SK-N-SH treated with all-trans-retinoic acid at 6 μM for 48 hours (cell line): ENCODE data around the gene ISM2.

Experiments used
- ATAC-seq: fragments of 200-7000 bp; cut with Tn5 transposase; 3 replicates; pipeline ENCODE4 v1.9.1; 2020; ENCODE audit warnings: mild to moderate bottlenecking, moderate library complexity
- ARNTL ChIP-seq: fragments of 450-650 bp; formaldehyde crosslinking; IDR thresholded peaks from 2 replicates; pipeline ENCODE4 v1.5.0; 2020; ENCODE audit warnings: low read depth, mild to moderate bottlenecking, moderate library complexity, borderline replicate concordance
- BACH2 ChIP-seq: fragments of 250-450 bp; sonication (Bioruptor Pico); IDR thresholded peaks from 2 replicates; pipeline ENCODE4 v1.9.0; 2021; ENCODE audit warnings: mild to moderate bottlenecking, borderline replicate concordance
- ESRRG ChIP-seq: fragments of 250-450 bp; sonication (Bioruptor Pico); IDR thresholded peaks from 2 replicates; pipeline ENCODE4 v1.6.1; 2021; ENCODE audit warnings: mild to moderate bottlenecking
- GLIS3 ChIP-seq: fragments of 250-450 bp; sonication (Bioruptor Pico); IDR thresholded peaks from 2 replicates; pipeline ENCODE4 v1.5.0; 2020; ENCODE audit warnings: mild to moderate bottlenecking, moderate library complexity
- OSR1 ChIP-seq: fragments of 250-450 bp; sonication (Bioruptor Pico); IDR thresholded peaks from 2 replicates; pipeline ENCODE4 v1.8.0; 2022; ENCODE audit warnings: moderate library complexity, mild to moderate bottlenecking, inconsistent platforms
- PPARA ChIP-seq: fragments of 250-450 bp; sonication (Bioruptor Pico); IDR thresholded peaks from 2 replicates; pipeline ENCODE4 v1.5.0; 2020; ENCODE audit warnings: mild to moderate bottlenecking, borderline replicate concordance
- RARB ChIP-seq: fragments of 250-450 bp; sonication (Bioruptor Pico); IDR thresholded peaks from 2 replicates; pipeline ENCODE4 v1.8.0; 2021; ENCODE audit warnings: mild to moderate bottlenecking, moderate library complexity
- SNAI2 ChIP-seq: fragments of 250-450 bp; sonication (Bioruptor Pico); IDR thresholded peaks from 2 replicates; pipeline ENCODE4 v1.5.0; 2020; ENCODE audit warnings: mild to moderate bottlenecking, moderate library complexity
- TCF4 ChIP-seq: fragments of 250-450 bp; sonication (Bioruptor Pico); IDR thresholded peaks from 2 replicates; pipeline ENCODE4 v1.8.0; 2021; ENCODE audit warnings: mild to moderate bottlenecking, moderate library complexity, borderline replicate concordance
- TOX ChIP-seq: fragments of 250-450 bp; sonication (Bioruptor Pico); IDR thresholded peaks from 2 replicates; pipeline ENCODE4 v1.8.0; 2021; ENCODE audit warnings: mild to moderate bottlenecking, moderate library complexity, borderline replicate concordance
- ZC3H10 ChIP-seq: fragments of 250-450 bp; sonication (Bioruptor Pico); IDR thresholded peaks from 2 replicates; pipeline ENCODE4 v1.5.1; 2021; ENCODE audit warnings: mild to moderate bottlenecking, moderate library complexity
- ZFP3 ChIP-seq: fragments of 250-450 bp; sonication (Bioruptor Pico); IDR thresholded peaks from 2 replicates; pipeline ENCODE4 v1.5.0; 2020; ENCODE audit warnings: mild to moderate bottlenecking, moderate library complexity
- ZFP30 ChIP-seq: fragments of 450-650 bp; formaldehyde crosslinking; IDR thresholded peaks from 2 replicates; pipeline ENCODE4 v1.5.0; 2022; ENCODE audit warnings: mild to moderate bottlenecking, moderate library complexity
- ZNF70 ChIP-seq: fragments of 450-650 bp; formaldehyde crosslinking; IDR thresholded peaks from 2 replicates; pipeline ENCODE4 v1.5.0; 2020; ENCODE audit warnings: mild to moderate bottlenecking, moderate library complexity
- TF ChIP-seq, protein P1 (sequence below): fragments of 250-450 bp; sonication (Bioruptor Pico); IDR thresholded peaks from 2 replicates; pipeline ENCODE4 v1.8.0; 2020; ENCODE audit warnings: mild to moderate bottlenecking, moderate library complexity, borderline replicate concordance
- TF ChIP-seq, protein P2 (sequence below): fragments of 250-450 bp; sonication (Bioruptor Pico); IDR thresholded peaks from 2 replicates; pipeline ENCODE4 v1.8.0; 2021; ENCODE audit warnings: low read depth, mild to moderate bottlenecking, moderate library complexity, borderline replicate concordance
- TF ChIP-seq, protein P3 (sequence below): fragments of 250-450 bp; sonication (Bioruptor Pico); IDR thresholded peaks from 2 replicates; pipeline ENCODE4 v1.5.1; 2021; ENCODE audit warnings: mild to moderate bottlenecking, moderate library complexity
- TF ChIP-seq, protein P4 (sequence below): fragments of 250-450 bp; sonication (Bioruptor Pico); IDR thresholded peaks from 2 replicates; pipeline ENCODE4 v1.5.1; 2020; ENCODE audit warnings: low read depth, mild to moderate bottlenecking, moderate library complexity

The ISM2 gene

DNA sequence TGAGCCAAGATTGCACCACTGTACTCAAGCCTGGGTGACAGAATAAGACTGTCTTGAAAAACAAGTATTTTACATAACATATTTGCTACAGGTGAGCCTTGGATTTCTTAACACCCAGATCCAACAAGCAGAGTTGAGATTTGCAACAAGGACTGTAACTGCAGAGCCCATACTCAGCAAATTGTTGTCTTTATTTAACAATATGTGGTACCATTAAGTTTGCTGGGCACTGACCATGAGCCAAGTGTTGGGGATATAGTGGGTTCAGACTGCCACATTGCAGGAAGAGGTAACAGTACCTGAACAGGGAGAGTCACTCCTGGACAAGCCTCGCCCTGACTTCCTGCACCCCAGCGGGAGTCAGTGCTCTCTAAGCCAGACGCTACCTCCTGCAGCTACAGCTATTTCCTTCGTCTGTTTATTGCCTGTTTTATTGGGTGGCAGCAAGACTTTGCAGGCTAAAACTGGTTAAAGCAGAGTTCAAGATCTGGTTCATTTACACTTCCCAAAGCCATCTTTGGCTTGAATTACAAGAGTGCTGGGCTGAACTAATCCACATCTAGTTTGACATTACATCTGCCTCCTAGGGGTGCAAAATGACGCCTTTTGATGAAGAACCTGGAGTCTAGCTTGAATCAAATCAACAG, 28.3 kb downstream of the ISM2 start:
- TF ChIP-seq TCF4 = no peak
- TF ChIP-seq OSR1 (CRISPR knock-in tag) = no peak
- no peak for TF ChIP-seq ZC3H10 (CRISPR knock-in tag)
- peak; percentile 18; the same call in 2 of the 3 replicates for ATAC-seq

DNA sequence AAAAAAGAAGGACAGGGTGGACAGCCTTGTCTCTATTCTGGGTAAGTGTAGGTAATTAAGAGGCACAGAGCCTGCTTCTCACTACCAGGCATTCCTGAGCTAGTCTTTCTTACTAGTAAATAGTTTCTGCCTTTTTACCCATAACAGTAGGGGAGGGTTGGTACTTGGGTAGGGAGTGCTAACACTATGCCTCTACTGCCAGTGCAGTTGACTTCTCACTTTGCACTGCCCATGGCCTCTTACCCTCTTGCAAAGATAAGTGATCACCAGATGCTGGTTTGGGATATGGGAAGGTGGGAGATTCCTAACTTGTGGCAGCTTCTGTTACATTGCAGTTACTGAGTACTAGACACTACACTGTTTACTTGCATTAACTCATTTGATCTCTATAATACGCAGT, 29.1 kb downstream of the ISM2 start:
- no peak for TF ChIP-seq PPARA (CRISPR knock-in tag)
- TF ChIP-seq GLIS3 (CRISPR knock-in tag) = no peak
- TF ChIP-seq, protein P1, sequence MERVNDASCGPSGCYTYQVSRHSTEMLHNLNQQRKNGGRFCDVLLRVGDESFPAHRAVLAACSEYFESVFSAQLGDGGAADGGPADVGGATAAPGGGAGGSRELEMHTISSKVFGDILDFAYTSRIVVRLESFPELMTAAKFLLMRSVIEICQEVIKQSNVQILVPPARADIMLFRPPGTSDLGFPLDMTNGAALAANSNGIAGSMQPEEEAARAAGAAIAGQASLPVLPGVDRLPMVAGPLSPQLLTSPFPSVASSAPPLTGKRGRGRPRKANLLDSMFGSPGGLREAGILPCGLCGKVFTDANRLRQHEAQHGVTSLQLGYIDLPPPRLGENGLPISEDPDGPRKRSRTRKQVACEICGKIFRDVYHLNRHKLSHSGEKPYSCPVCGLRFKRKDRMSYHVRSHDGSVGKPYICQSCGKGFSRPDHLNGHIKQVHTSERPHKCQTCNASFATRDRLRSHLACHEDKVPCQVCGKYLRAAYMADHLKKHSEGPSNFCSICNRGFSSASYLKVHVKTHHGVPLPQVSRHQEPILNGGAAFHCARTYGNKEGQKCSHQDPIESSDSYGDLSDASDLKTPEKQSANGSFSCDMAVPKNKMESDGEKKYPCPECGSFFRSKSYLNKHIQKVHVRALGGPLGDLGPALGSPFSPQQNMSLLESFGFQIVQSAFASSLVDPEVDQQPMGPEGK (CRISPR knock-in tag) = no peak
- TF ChIP-seq, protein P2, sequence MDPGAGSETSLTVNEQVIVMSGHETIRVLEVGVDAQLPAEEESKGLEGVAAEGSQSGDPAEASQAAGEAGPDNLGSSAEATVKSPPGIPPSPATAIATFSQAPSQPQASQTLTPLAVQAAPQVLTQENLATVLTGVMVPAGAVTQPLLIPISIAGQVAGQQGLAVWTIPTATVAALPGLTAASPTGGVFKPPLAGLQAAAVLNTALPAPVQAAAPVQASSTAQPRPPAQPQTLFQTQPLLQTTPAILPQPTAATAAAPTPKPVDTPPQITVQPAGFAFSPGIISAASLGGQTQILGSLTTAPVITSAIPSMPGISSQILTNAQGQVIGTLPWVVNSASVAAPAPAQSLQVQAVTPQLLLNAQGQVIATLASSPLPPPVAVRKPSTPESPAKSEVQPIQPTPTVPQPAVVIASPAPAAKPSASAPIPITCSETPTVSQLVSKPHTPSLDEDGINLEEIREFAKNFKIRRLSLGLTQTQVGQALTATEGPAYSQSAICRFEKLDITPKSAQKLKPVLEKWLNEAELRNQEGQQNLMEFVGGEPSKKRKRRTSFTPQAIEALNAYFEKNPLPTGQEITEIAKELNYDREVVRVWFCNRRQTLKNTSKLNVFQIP (CRISPR knock-in tag) = no peak
- TF ChIP-seq ARNTL = no peak
- no peak for TF ChIP-seq ZNF70 (CRISPR knock-in tag)
- TF ChIP-seq TOX (CRISPR knock-in tag) = no peak
- no peak for TF ChIP-seq BACH2 (CRISPR knock-in tag)
- TF ChIP-seq, protein P3, sequence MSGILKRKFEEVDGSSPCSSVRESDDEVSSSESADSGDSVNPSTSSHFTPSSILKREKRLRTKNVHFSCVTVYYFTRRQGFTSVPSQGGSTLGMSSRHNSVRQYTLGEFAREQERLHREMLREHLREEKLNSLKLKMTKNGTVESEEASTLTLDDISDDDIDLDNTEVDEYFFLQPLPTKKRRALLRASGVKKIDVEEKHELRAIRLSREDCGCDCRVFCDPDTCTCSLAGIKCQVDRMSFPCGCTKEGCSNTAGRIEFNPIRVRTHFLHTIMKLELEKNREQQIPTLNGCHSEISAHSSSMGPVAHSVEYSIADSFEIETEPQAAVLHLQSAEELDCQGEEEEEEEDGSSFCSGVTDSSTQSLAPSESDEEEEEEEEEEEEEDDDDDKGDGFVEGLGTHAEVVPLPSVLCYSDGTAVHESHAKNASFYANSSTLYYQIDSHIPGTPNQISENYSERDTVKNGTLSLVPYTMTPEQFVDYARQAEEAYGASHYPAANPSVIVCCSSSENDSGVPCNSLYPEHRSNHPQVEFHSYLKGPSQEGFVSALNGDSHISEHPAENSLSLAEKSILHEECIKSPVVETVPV (CRISPR knock-in tag) = no peak
- ATAC-seq = peak; percentile 13; the same call in 2 of the 3 replicates

DNA sequence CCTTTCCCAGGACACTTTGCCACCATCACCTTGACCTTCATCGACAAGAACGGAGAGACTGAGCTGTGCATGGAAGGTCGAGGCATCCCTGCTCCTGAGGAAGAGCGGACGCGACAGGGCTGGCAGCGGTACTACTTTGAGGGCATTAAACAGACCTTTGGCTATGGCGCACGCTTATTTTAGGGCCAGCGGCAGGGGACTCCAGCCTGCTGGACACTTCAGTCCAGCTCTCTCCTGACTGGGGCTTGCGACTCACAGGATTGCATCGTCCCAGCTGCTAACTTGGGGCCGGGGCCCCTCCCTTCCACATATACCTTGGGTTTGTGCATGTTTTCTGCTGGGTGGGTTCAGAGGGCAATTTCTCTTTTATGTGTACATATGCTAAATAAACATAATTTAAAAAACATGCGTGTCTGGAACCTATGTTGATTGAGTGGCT, 29.5 kb downstream of the ISM2 start:
- ATAC-seq = no peak
- TF ChIP-seq RARB = no peak

DNA sequence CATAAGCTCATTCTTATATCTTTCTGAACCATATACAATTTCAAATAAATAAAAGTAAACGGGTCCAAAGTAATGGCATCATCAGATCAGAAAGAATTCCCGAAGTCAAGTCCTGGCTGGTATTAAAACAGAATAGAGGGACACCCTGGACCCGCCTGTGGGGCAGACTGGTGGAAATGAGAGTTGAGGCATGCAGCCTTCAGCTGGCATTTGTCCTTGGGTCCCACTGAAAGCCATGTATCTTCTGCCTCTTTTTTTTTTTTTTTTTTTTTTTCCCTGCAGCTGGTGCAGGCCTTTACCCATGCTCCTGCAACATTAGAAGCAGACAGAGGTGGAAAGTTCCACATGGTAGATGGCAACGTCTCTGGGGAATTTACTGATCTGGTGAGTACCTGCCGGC, 30.8 kb downstream of the ISM2 start:
- ATAC-seq = no peak
- TF ChIP-seq SNAI2 (CRISPR knock-in tag) (no peak), GLIS3 (CRISPR knock-in tag) (no peak), ZFP30 (CRISPR knock-in tag) (no peak), TOX (CRISPR knock-in tag) (no peak), RARB (no peak), ESRRG (no peak), OSR1 (CRISPR knock-in tag) (no peak), ZFP3 (CRISPR knock-in tag) (no peak), ZC3H10 (CRISPR knock-in tag) (no peak), TCF4 (no peak)
- TF ChIP-seq, protein P3 (CRISPR knock-in tag) = no peak
- TF ChIP-seq, protein P1 (CRISPR knock-in tag) = no peak
- TF ChIP-seq, protein P4, sequence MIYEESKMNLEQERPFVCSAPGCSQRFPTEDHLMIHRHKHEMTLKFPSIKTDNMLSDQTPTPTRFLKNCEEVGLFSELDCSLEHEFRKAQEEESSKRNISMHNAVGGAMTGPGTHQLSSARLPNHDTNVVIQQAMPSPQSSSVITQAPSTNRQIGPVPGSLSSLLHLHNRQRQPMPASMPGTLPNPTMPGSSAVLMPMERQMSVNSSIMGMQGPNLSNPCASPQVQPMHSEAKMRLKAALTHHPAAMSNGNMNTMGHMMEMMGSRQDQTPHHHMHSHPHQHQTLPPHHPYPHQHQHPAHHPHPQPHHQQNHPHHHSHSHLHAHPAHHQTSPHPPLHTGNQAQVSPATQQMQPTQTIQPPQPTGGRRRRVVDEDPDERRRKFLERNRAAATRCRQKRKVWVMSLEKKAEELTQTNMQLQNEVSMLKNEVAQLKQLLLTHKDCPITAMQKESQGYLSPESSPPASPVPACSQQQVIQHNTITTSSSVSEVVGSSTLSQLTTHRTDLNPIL (CRISPR knock-in tag) = no peak
